ENCODE data around the gene ADPRM. TPM values are rescaled to one million over a fixed set of nuclear protein-coding genes. Genes with fewer than 3 reads are reported as not detected.

Gene ADPRM
- total and polyA plus RNA-seq, 7 experiments from 2014 or later: 16.4 to 120 (median 70.4) TPM

GRCh38 chr17:10713318-10713717, 15.9 kb downstream of the ADPRM start:
- H3K9me3 Mint-ChIP-seq: no peaks in the 10 kb centered on the region
- H3K9me3 ChIP-seq (ENCODE audit: control insufficient read depth in 2 of 3, low read length in 3 of 3): no peaks in the 10 kb centered on the region
- ATAC-seq (no peak), DNase-seq (no peak)
- intact Hi-C loops (cut with micrococcal nuclease): no loop called here
- H3K27me3 Mint-ChIP-seq: no peaks in the 10 kb centered on the region
- ChIA-PET CTCF (no interaction called here), POLR2A (no interaction called here)
- H3K36me3 Mint-ChIP-seq: peaks cover 12 to 60% (median 35%) of the 10 kb centered on the region in 5 donors
- no peak overlapping the region for H3K4me3 Mint-ChIP-seq
- no peak overlapping the region for H3K27ac ChIP-seq (ENCODE audit: low read depth, low read length)
- no peak overlapping the region for H3K4me3 ChIP-seq (ENCODE audit: low read length)
- H3K36me3 ChIP-seq (ENCODE audit: control insufficient read depth in 2 of 3, insufficient read depth in 3 of 3, low read length in 3 of 3): peaks cover 9 to 43% (median 10%) of the 10 kb centered on the region in 3 experiments
- no peaks in the 10 kb centered on the region for H3K4me1 ChIP-seq (ENCODE audit: control insufficient read depth in 2 of 2, insufficient read depth in 2 of 2, low read length in 2 of 2)
- peaks cover 4 to 32% (median 15%) of the 10 kb centered on the region in 7 donors for H3K4me1 Mint-ChIP-seq
- peak overlapping the region in 3 of 9 donors; percentile 17 to 38 (median 19) for H3K27ac Mint-ChIP-seq
- H3K27me3 ChIP-seq (ENCODE audit: control insufficient read depth in 2 of 2, insufficient read depth in 2 of 2, low read length in 2 of 2): no peaks in the 10 kb centered on the region

GRCh38 chr17:10716218-10716617, 18.8 kb downstream of the ADPRM start:
- intact Hi-C loops (cut with micrococcal nuclease): no loop called here
- ChIA-PET CTCF (no interaction called here), POLR2A (interaction anchor here (1.2 kb wide), 1 partner anchor 9 kb away, joined by 4 read pairs; no protein-coding TSS in a partner anchor)
- Histone ChIP-seq H3K27ac (ENCODE audit: low read depth, low read length) (no peak overlapping the region), H3K4me1 (ENCODE audit: control insufficient read depth in 2 of 2, insufficient read depth in 2 of 2, low read length in 2 of 2) (no peaks in the 10 kb centered on the region), H3K27me3 (ENCODE audit: control insufficient read depth in 2 of 2, insufficient read depth in 2 of 2, low read length in 2 of 2) (no peaks in the 10 kb centered on the region), H3K9me3 (ENCODE audit: control insufficient read depth in 2 of 3, low read length in 3 of 3) (no peaks in the 10 kb centered on the region), H3K4me3 (ENCODE audit: low read length) (no peak overlapping the region), H3K36me3 (ENCODE audit: control insufficient read depth in 2 of 3, insufficient read depth in 3 of 3, low read length in 3 of 3) (peaks cover 4 to 15% (median 7%) of the 10 kb centered on the region in 3 experiments)
- ATAC-seq (no peak), DNase-seq (no peak)
- peaks cover 0 to 18% (median 4%) of the 10 kb centered on the region in 7 donors for H3K4me1 Mint-ChIP-seq
- no peak overlapping the region for H3K4me3 Mint-ChIP-seq
- no peaks in the 10 kb centered on the region for H3K27me3 Mint-ChIP-seq
- H3K27ac Mint-ChIP-seq: peak overlapping the region in 8 of 9 donors; percentile 13 to 85 (median 42)
- no peaks in the 10 kb centered on the region for H3K9me3 Mint-ChIP-seq
- H3K36me3 Mint-ChIP-seq: peaks cover 8 to 47% (median 25%) of the 10 kb centered on the region in 5 donors

GRCh38 chr17:10718547-10718946, 21.2 kb downstream of the ADPRM start:
- Histone ChIP-seq H3K9me3 (ENCODE audit: control insufficient read depth in 2 of 3, low read length in 3 of 3) (no peaks in the 10 kb centered on the region), H3K4me3 (ENCODE audit: low read length) (no peak overlapping the region), H3K27me3 (ENCODE audit: control insufficient read depth in 2 of 2, insufficient read depth in 2 of 2, low read length in 2 of 2) (no peaks in the 10 kb centered on the region), H3K4me1 (ENCODE audit: control insufficient read depth in 2 of 2, insufficient read depth in 2 of 2, low read length in 2 of 2) (no peaks in the 10 kb centered on the region), H3K36me3 (ENCODE audit: control insufficient read depth in 2 of 3, insufficient read depth in 3 of 3, low read length in 3 of 3) (no peaks in the 10 kb centered on the region), H3K27ac (ENCODE audit: low read depth, low read length) (no peak overlapping the region)
- intact Hi-C loops (cut with micrococcal nuclease): no loop called here
- H3K36me3 Mint-ChIP-seq: peaks cover 0 to 30% (median 11%) of the 10 kb centered on the region in 5 donors
- no peaks in the 10 kb centered on the region for H3K27me3 Mint-ChIP-seq
- peaks cover 0 to 18% (median 4%) of the 10 kb centered on the region in 7 donors for H3K4me1 Mint-ChIP-seq
- H3K4me3 Mint-ChIP-seq: no peak overlapping the region
- H3K9me3 Mint-ChIP-seq: no peaks in the 10 kb centered on the region
- ATAC-seq (no peak), DNase-seq (no peak)
- ChIA-PET POLR2A (interaction anchor here (1.1 kb wide), 2 partner anchors 11 to 16 kb away, joined by 4 to 8 read pairs; partner anchors contain the start of gene TMEM220), CTCF (no interaction called here)
- peak overlapping the region in 6 of 9 donors; percentile 14 to 75 (median 62) for H3K27ac Mint-ChIP-seq

GRCh38 chr17:10724546-10725195, 27.3 kb downstream of the ADPRM start:
- intact Hi-C loops (cut with micrococcal nuclease): no loop called here
- no peak for DNase-seq
- Mint-ChIP-seq H3K4me3 (no peak overlapping the region), H3K9me3 (no peaks in the 10 kb centered on the region), H3K27ac (peak overlapping the region in 4 of 9 donors; percentile 13 to 54 (median 46)), H3K4me1 (peaks cover 0 to 45% (median 15%) of the 10 kb centered on the region in 7 donors), H3K36me3 (peaks cover 0 to 4% (median 0%) of the 10 kb centered on the region in 5 donors), H3K27me3 (peaks cover 0 to 4% (median 0%) of the 10 kb centered on the region in 5 donors)
- ChIA-PET CTCF (no interaction called here), POLR2A (interaction anchor here (0.9 kb wide), 1 partner anchor 8 kb away, joined by 4 read pairs; no protein-coding TSS in a partner anchor)
- Histone ChIP-seq H3K4me3 (ENCODE audit: low read length) (no peak overlapping the region), H3K27me3 (ENCODE audit: control insufficient read depth in 2 of 2, insufficient read depth in 2 of 2, low read length in 2 of 2) (peaks cover 0 to 4% of the 10 kb centered on the region in 2 donors), H3K9me3 (ENCODE audit: control insufficient read depth in 2 of 3, low read length in 3 of 3) (no peaks in the 10 kb centered on the region), H3K27ac (ENCODE audit: low read depth, low read length) (no peak overlapping the region), H3K36me3 (ENCODE audit: control insufficient read depth in 2 of 3, insufficient read depth in 3 of 3, low read length in 3 of 3) (peaks cover 0 to 5% (median 0%) of the 10 kb centered on the region in 3 experiments), H3K4me1 (ENCODE audit: control insufficient read depth in 2 of 2, insufficient read depth in 2 of 2, low read length in 2 of 2) (no peaks in the 10 kb centered on the region)
- ATAC-seq: no peak

- Histone ChIP-seq H3K4me3 (ENCODE audit: low read length) (no peak overlapping the region), H3K27me3 (ENCODE audit: control insufficient read depth in 2 of 2, insufficient read depth in 2 of 2, low read length in 2 of 2) (peaks cover 0 to 4% of the 10 kb centered on the region in 2 donors), H3K4me1 (ENCODE audit: control insufficient read depth in 2 of 2, insufficient read depth in 2 of 2, low read length in 2 of 2) (no peaks in the 10 kb centered on the region), H3K36me3 (ENCODE audit: control insufficient read depth in 2 of 3, insufficient read depth in 3 of 3, low read length in 3 of 3) (peaks cover 0 to 9% (median 0%) of the 10 kb centered on the region in 3 experiments), H3K27ac (ENCODE audit: low read depth, low read length) (no peak overlapping the region), H3K9me3 (ENCODE audit: control insufficient read depth in 2 of 3, low read length in 3 of 3) (no peaks in the 10 kb centered on the region)
- ATAC-seq (no peak), DNase-seq (no peak)
- Mint-ChIP-seq H3K27me3 (peaks cover 0 to 8% (median 0%) of the 10 kb centered on the region in 5 donors), H3K27ac (peak overlapping the region in 5 of 9 donors; percentile 9 to 55 (median 46)), H3K36me3 (peaks cover 0 to 4% (median 0%) of the 10 kb centered on the region in 5 donors), H3K4me3 (no peak overlapping the region), H3K9me3 (no peaks in the 10 kb centered on the region), H3K4me1 (peaks cover 4 to 44% (median 19%) of the 10 kb centered on the region in 7 donors)
- POLR2A ChIA-PET: interaction anchor here (0.9 kb wide), 1 partner anchor 8 kb away, joined by 4 read pairs; no protein-coding TSS in a partner anchor
- intact Hi-C loops (cut with micrococcal nuclease): no loop called here
- CTCF ChIA-PET: no interaction called here
Measured at GRCh38 chr17:10725262-10725661, 27.9 kb downstream of the ADPRM start.

GRCh38 chr17:10726196-10726595, 28.8 kb downstream of the ADPRM start:
- no peak for DNase-seq
- Mint-ChIP-seq H3K4me3 (no peak overlapping the region), H3K9me3 (no peaks in the 10 kb centered on the region), H3K4me1 (peaks cover 7 to 51% (median 25%) of the 10 kb centered on the region in 7 donors), H3K36me3 (peaks cover 0 to 4% (median 0%) of the 10 kb centered on the region in 5 donors), H3K27me3 (peaks cover 0 to 8% (median 0%) of the 10 kb centered on the region in 5 donors), H3K27ac (peak overlapping the region in 6 of 9 donors; percentile 7 to 79 (median 45))
- no peak for ATAC-seq
- H3K27me3 ChIP-seq (ENCODE audit: control insufficient read depth in 2 of 2, insufficient read depth in 2 of 2, low read length in 2 of 2): peaks cover 0 to 4% of the 10 kb centered on the region in 2 donors
- intact Hi-C loops (cut with micrococcal nuclease): no loop called here
- H3K9me3 ChIP-seq (ENCODE audit: control insufficient read depth in 2 of 3, low read length in 3 of 3): no peaks in the 10 kb centered on the region
- peaks cover 0 to 9% (median 0%) of the 10 kb centered on the region in 3 experiments for H3K36me3 ChIP-seq (ENCODE audit: control insufficient read depth in 2 of 3, insufficient read depth in 3 of 3, low read length in 3 of 3)
- no peak overlapping the region for H3K27ac ChIP-seq (ENCODE audit: low read depth, low read length)
- ChIA-PET CTCF (interaction anchor here (0.6 kb wide), 1 partner anchor 120 kb away, joined by 4 read pairs; no protein-coding TSS in a partner anchor), POLR2A (interaction anchor here (0.6 kb wide), 1 partner anchor 22 kb away, joined by 3 read pairs; no protein-coding TSS in a partner anchor)
- H3K4me1 ChIP-seq (ENCODE audit: control insufficient read depth in 2 of 2, insufficient read depth in 2 of 2, low read length in 2 of 2): no peaks in the 10 kb centered on the region
- no peak overlapping the region for H3K4me3 ChIP-seq (ENCODE audit: low read length)

Data from naive thymus-derived CD4-positive, alpha-beta T cell (primary cell).